Subcutaneous adipose tissue (tissue), 4 donors: Measurements from ENCODE around the gene GRID1. TPM values are rescaled to one million over a fixed set of nuclear protein-coding genes. Genes with fewer than 3 reads are reported as not detected.

Experiments
- total RNA-seq, 4 donors: library from RNA; depleted of rRNA; stranded (reverse); fragments of >200 nt; gene quantifications; one replicate each; pipeline ENCODE4 v1.1.0, GENCODE V29; 2016
- TF ChIP-seq, protein P1 (sequence below): fragments of 450-650 bp; IDR thresholded peaks from one replicate; pipeline ENCODE4 v1.5.1; 2016; ENCODE audit warnings: low read depth, mild to moderate bottlenecking, control low read depth, antibody characterized with exemption, moderate library complexity

GRID1 gene
- total RNA-seq, 4 donors from 2014 or later = 0.49 to 2.0 (median 1.1) TPM

DNA sequence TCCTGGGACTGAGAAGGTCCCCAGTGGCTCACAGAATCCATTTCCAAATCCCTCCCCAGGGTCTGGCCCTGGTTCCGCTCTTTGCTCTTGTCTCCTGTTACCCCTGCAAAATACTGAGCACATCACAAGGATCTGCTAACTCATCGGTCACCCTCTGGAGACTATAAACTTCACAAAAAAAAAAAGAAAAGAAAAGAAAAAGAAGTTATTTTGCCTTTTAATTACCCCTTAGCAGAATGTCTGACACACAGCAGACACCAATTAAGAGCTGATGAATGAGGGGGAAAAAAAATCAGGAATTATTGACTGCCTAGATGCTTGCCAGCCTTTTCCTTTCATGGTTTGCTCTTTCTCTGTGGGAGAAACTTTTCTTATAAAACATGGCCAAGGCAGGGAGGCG lies 578.7 kb downstream of the GRID1 start:
- TF ChIP-seq, protein P1, sequence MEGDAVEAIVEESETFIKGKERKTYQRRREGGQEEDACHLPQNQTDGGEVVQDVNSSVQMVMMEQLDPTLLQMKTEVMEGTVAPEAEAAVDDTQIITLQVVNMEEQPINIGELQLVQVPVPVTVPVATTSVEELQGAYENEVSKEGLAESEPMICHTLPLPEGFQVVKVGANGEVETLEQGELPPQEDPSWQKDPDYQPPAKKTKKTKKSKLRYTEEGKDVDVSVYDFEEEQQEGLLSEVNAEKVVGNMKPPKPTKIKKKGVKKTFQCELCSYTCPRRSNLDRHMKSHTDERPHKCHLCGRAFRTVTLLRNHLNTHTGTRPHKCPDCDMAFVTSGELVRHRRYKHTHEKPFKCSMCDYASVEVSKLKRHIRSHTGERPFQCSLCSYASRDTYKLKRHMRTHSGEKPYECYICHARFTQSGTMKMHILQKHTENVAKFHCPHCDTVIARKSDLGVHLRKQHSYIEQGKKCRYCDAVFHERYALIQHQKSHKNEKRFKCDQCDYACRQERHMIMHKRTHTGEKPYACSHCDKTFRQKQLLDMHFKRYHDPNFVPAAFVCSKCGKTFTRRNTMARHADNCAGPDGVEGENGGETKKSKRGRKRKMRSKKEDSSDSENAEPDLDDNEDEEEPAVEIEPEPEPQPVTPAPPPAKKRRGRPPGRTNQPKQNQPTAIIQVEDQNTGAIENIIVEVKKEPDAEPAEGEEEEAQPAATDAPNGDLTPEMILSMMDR = no peak

DNA sequence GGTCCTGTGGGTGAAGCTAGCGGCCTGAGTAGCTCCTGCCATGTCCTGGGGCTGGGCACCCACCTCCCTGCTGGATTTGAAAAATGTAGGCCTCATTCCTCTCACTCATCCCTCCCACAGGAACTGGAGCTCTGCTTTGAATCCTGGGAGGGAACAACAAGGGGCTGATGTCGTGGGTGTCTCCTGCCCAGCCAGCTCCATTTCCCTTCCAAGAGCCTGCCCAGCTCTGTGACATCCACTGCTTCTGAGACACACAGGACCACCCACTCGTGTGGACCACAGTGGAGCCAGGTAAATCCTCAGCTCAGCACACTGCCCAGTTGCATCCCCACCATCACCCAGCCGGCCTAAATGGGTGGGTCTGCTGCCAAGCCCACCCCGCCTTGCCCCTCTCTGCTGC lies 579.2 kb downstream of the GRID1 start:
- TF ChIP-seq, protein P1 = no peak

DNA sequence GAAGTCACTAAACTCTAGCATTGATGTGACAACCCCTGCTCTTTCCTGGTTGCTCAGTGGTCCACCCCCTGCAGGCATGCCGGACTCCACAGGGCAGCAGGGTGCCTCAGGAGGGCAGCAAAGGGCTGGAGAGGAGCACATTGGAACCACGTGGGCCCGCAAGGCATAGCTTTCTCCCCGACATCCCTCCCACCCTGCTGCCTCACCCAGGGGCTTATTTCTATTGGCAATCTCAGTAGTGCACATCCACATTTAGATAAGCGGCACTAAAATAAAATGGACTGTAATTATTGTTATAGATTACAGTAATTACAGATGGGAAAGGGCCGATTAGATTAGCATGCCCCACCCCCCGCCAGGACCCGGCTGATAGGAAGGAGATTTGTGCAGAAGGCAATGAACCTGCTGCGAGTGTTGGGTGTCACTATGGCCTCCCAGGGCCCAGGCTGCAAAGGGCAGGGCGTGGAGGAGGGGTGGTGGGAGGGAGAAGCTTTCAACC lies 580.1 kb downstream of the GRID1 start:
- TF ChIP-seq, protein P1 = no peak

DNA sequence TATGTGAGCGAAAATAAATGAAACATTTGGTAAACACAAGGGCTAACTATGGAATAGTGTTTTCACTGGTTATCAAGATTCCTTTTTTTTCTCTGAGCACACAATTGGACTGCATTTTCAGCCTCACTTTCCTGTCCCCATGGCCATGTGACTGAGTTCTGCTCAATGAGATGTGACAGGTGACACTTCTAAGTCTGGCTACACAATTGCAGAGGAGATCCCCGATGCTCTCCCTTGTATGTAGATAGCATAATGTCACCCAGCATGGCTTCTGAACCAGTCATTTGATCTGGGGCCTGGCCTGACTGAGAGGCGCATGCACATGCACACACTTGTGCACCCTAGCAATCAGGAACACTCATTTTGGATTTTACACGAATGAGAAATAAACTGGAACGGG lies 581.8 kb downstream of the GRID1 start:
- TF ChIP-seq, protein P1 = no peak

DNA sequence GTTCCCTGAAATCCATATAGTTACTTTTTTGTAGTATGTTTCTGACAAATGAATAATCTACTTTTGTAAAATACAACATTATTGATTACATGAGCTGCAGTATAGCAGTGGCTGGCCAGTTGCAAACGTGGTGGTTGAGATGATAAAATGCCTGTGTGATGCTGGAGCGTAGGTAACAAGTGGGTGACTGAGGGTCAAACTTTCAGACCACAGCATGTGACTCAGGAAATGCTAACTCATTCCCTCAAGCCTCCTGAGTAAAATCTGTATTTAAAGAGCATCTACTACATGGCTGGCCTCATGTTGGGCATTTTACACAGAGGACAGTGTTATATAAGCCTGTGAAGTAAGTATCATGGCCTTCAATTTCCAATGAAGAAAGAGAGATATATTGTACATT lies 585.2 kb downstream of the GRID1 start:
- TF ChIP-seq, protein P1 = no peak

DNA sequence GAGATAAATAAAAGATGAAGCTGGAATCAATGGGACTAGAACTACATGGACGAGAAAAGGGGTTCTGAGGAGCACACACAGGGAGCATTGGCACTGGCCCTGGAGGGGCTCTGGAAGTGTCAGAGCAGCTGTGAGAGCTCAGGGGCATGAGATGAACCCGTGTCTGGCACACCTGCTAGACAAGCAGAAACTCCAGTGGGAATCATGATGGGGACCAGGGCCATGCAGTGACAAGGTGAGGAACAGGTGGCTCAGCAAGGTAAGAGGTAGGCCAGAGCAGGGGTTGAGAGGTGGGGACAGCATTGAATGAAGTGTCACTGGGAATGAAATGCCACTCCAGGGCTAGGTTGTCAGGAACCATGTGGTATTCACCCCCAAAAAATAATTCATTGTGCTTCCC lies 588.5 kb downstream of the GRID1 start:
- TF ChIP-seq, protein P1 = no peak

DNA sequence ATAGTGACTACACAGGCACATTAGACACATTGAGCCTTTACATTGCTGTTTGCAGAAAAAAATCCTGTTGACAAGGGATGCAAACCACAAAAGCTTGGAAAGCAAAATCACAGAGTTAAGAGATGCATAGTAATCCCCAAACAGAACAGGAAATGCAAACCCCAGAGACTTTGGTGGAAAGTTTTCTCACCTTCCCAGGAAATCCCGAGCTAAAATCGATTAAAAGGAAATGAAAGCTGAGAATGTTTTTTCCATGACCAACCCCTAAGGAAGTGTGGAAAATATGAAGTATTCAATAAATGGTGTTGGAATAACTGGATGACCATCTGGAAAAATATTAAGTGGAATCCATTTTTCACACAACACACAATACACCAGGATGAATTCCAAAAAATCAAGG lies 598.7 kb downstream of the GRID1 start:
- TF ChIP-seq, protein P1 = no peak
